Neuronal stem cell (in vitro differentiated cells): ENCODE data around the gene C11orf71.

Experiments used
- DNase-seq: peaks from one replicate; pipeline ENCODE4 v3.0.0-alpha.2; 2013; ENCODE audit warnings: low spot score
- H2AFZ ChIP-seq: one replicate; pipeline ENCODE4 v1.6.1; 2013; ENCODE audit warnings: mild to moderate bottlenecking, low read length, inconsistent platforms
- H2AK5ac ChIP-seq: 2 replicates; pipeline ENCODE4 v1.6.1; 2013; ENCODE audit warnings: low read depth, mild to moderate bottlenecking, inconsistent platforms, low read length, moderate library complexity, mixed read lengths
- H2BK120ac ChIP-seq: 2 replicates; pipeline ENCODE4 v1.6.1; 2013; ENCODE audit warnings: low read depth, mild to moderate bottlenecking, inconsistent platforms, low read length, moderate library complexity, mixed read lengths
- H2BK12ac ChIP-seq: one replicate; pipeline ENCODE4 v1.6.1; 2013; ENCODE audit warnings: low read length, inconsistent platforms
- H2BK15ac ChIP-seq: 2 replicates; pipeline ENCODE4 v1.6.1; 2013; ENCODE audit warnings: mild to moderate bottlenecking, low read length, inconsistent platforms, mixed read lengths
- H2BK5ac ChIP-seq: one replicate; pipeline ENCODE4 v1.6.1; 2013; ENCODE audit warnings: inconsistent platforms, mild to moderate bottlenecking, low read length, moderate library complexity
- H3K14ac ChIP-seq: one replicate; pipeline ENCODE4 v1.6.1; 2013; ENCODE audit warnings: low read length, inconsistent platforms
- H3K18ac ChIP-seq: 2 replicates; pipeline ENCODE4 v1.6.1; 2013; ENCODE audit warnings: low read length, inconsistent platforms
- H3K23ac ChIP-seq: 2 replicates; pipeline ENCODE4 v1.6.1; 2013; ENCODE audit warnings: low read depth, mild to moderate bottlenecking, mixed read lengths, low read length, inconsistent platforms; ENCODE audit not compliant: poor library complexity
- H3K27ac ChIP-seq: replicated peaks from 3 replicates; pipeline ENCODE4 v1.5.1; 2013; ENCODE audit warnings: low read length, inconsistent platforms
- H3K27me3 ChIP-seq, 3 experiments: 2 replicates each; pipeline ENCODE4 v1.6.1; 2013; ENCODE audit warnings: low read length in 3 of 3, mild to moderate bottlenecking in 2 of 3, inconsistent platforms in 1 of 3, low read depth in 1 of 3, mixed read lengths in 1 of 3, moderate library complexity in 1 of 3; ENCODE audit not compliant: control insufficient read depth in 3 of 3, insufficient read depth in 3 of 3
- H3K36me3 ChIP-seq, 2 donors: replicated peaks in 1 of 2; 2 replicates each; pipeline ENCODE4 v1.6.1; 2013; ENCODE audit warnings: low read length in 2 of 2; ENCODE audit not compliant: control insufficient read depth in 2 of 2, insufficient read depth in 2 of 2
- H3K4ac ChIP-seq: 2 replicates; pipeline ENCODE4 v1.6.1; 2013; ENCODE audit warnings: inconsistent platforms, mild to moderate bottlenecking, low read length, moderate library complexity
- H3K4me1 ChIP-seq, 2 donors: 1 replicate in 1 of 2; 2 replicates in 1 of 2; pipeline ENCODE4 v1.6.1; 2013; ENCODE audit warnings: low read length in 2 of 2, low read depth in 1 of 2; ENCODE audit not compliant: control insufficient read depth in 2 of 2, insufficient read depth in 1 of 2
- H3K4me2 ChIP-seq: one replicate; pipeline ENCODE4 v1.6.1; 2013; ENCODE audit warnings: mild to moderate bottlenecking, low read length, inconsistent platforms; ENCODE audit not compliant: insufficient read depth, poor library complexity, severe bottlenecking
- H3K4me3 ChIP-seq, 2 donors: 2 replicates each; pipeline ENCODE4 v1.5.1; 2013; ENCODE audit warnings: low read length in 2 of 2, mild to moderate bottlenecking in 2 of 2, inconsistent platforms in 1 of 2, moderate library complexity in 1 of 2
- H3K79me1 ChIP-seq: one replicate; pipeline ENCODE4 v1.6.1; 2013; ENCODE audit warnings: low read depth, mild to moderate bottlenecking, inconsistent platforms, low read length, moderate library complexity
- H3K9ac ChIP-seq: one replicate; pipeline ENCODE4 v1.6.1; 2013; ENCODE audit warnings: mild to moderate bottlenecking, low read depth, low read length, inconsistent platforms; ENCODE audit not compliant: poor library complexity
- H3K9me3 ChIP-seq, 2 donors: replicated peaks in 1 of 2; 2 replicates each; pipeline versions ENCODE3 to v1.6.1; 2013; ENCODE audit warnings: low read length in 2 of 2, mild to moderate bottlenecking in 2 of 2, inconsistent platforms in 1 of 2, low read depth in 1 of 2, mixed read lengths in 1 of 2, moderate library complexity in 1 of 2; ENCODE audit not compliant: control insufficient read depth in 2 of 2, insufficient read depth in 1 of 2
- H4K8ac ChIP-seq: one replicate; pipeline ENCODE4 v1.6.1; 2013; ENCODE audit warnings: low read depth, mild to moderate bottlenecking, inconsistent platforms, low read length, moderate library complexity
- H4K91ac ChIP-seq: one replicate; pipeline ENCODE4 v1.6.1; 2013; ENCODE audit warnings: low read length, low read depth, mild to moderate bottlenecking, inconsistent platforms; ENCODE audit not compliant: poor library complexity
- WGBS, 2 donors: extraction: QIAGEN DNeasy Blood & Tissue Kit; methylation state at CpG; one replicate each; pipeline ENCODE4 v1.1.7; 2013; ENCODE audit warnings: missing lambda C conversion rate in 2 of 2, mixed read lengths in 1 of 2; ENCODE audit not compliant: insufficient read length in 2 of 2, insufficient replicate concordance in 1 of 2; ENCODE audit errors: extremely low coverage in 2 of 2; 5-methylcytosine and 5-hydroxymethylcytosine counted together

Gene C11orf71

GRCh38 chr11:114447444-114447843 lies 47.1 kb upstream of the C11orf71 start:
- H2BK5ac ChIP-seq: no peak overlapping the region
- H3K14ac ChIP-seq: no peak overlapping the region
- peaks cover 4 to 33% of the 10 kb centered on the region in 2 donors for H3K36me3 ChIP-seq
- no peak overlapping the region for H3K4me2 ChIP-seq
- H3K4me3 ChIP-seq: no peak overlapping the region
- H3K9me3 ChIP-seq: no peaks in the 10 kb centered on the region
- WGBS, 2 donors: no CpG with 5 or more reads among the region's 2 CpGs
- no peak overlapping the region for H2AFZ ChIP-seq
- no peak overlapping the region for H2BK12ac ChIP-seq
- no peak overlapping the region for H4K91ac ChIP-seq
- no peak overlapping the region for H2AK5ac ChIP-seq
- no peaks in the 10 kb centered on the region for H3K4me1 ChIP-seq
- no peaks in the 10 kb centered on the region for H3K79me1 ChIP-seq
- no peak for DNase-seq
- H2BK120ac ChIP-seq: no peak overlapping the region
- no peak overlapping the region for H3K4ac ChIP-seq
- H4K8ac ChIP-seq: no peak overlapping the region
- H3K27ac ChIP-seq: no peak overlapping the region
- H3K23ac ChIP-seq: no peak overlapping the region
- H3K9ac ChIP-seq: no peak overlapping the region
- no peaks in the 10 kb centered on the region for H3K27me3 ChIP-seq
- H2BK15ac ChIP-seq: no peak overlapping the region
- no peak overlapping the region for H3K18ac ChIP-seq

- Histone ChIP-seq H3K79me1 (no peaks in the 10 kb centered on the region), H2BK15ac (no peak overlapping the region), H3K9ac (no peak overlapping the region), H3K4ac (no peak overlapping the region), H3K4me3 (no peak overlapping the region), H3K18ac (no peak overlapping the region), H2BK12ac (no peak overlapping the region), H2AK5ac (no peak overlapping the region), H2AFZ (no peak overlapping the region), H3K27ac (no peak overlapping the region), H2BK120ac (no peak overlapping the region), H4K8ac (no peak overlapping the region), H3K23ac (no peak overlapping the region), H3K9me3 (no peaks in the 10 kb centered on the region), H3K14ac (no peak overlapping the region), H4K91ac (no peak overlapping the region), H3K4me2 (no peak overlapping the region), H2BK5ac (no peak overlapping the region), H3K4me1 (peaks cover 0 to 4% of the 10 kb centered on the region in 2 donors), H3K27me3 (no peaks in the 10 kb centered on the region), H3K36me3 (peaks cover 0 to 7% of the 10 kb centered on the region in 2 donors)
- WGBS, 2 donors: no CpG with 5 or more reads among the region's 1 CpG
- DNase-seq: no peak
Measured at GRCh38 chr11:114442536-114442935, 42.2 kb upstream of the C11orf71 start.

GRCh38 chr11:114441921-114442320 lies 41.6 kb upstream of the C11orf71 start:
- Histone ChIP-seq H3K4me3 (no peak overlapping the region), H4K91ac (no peak overlapping the region), H3K9me3 (no peaks in the 10 kb centered on the region), H3K23ac (no peak overlapping the region), H3K27me3 (no peaks in the 10 kb centered on the region), H2BK12ac (no peak overlapping the region), H2AK5ac (no peak overlapping the region), H4K8ac (no peak overlapping the region), H3K18ac (no peak overlapping the region), H3K9ac (no peak overlapping the region), H3K4me1 (peaks cover 0 to 4% of the 10 kb centered on the region in 2 donors), H2AFZ (no peak overlapping the region), H3K79me1 (no peaks in the 10 kb centered on the region), H2BK120ac (no peak overlapping the region), H3K14ac (no peak overlapping the region), H3K4ac (no peak overlapping the region), H3K4me2 (no peak overlapping the region), H2BK5ac (no peak overlapping the region), H3K27ac (no peak overlapping the region), H2BK15ac (no peak overlapping the region), H3K36me3 (peaks cover 0 to 7% of the 10 kb centered on the region in 2 donors)
- no CpG with 5 or more reads among the region's 2 CpGs for WGBS, 2 donors
- no peak for DNase-seq

- Histone ChIP-seq H2BK15ac (no peak overlapping the region), H3K23ac (no peak overlapping the region), H3K9me3 (no peaks in the 10 kb centered on the region), H2BK12ac (no peak overlapping the region), H3K27ac (no peak overlapping the region), H3K4me2 (no peak overlapping the region), H3K27me3 (no peaks in the 10 kb centered on the region), H4K91ac (no peak overlapping the region), H2BK120ac (no peak overlapping the region), H2BK5ac (no peak overlapping the region), H2AFZ (no peak overlapping the region), H4K8ac (no peak overlapping the region), H3K18ac (no peak overlapping the region), H3K4ac (no peak overlapping the region), H3K4me1 (peaks cover 0 to 4% of the 10 kb centered on the region in 2 donors), H3K4me3 (no peak overlapping the region), H3K79me1 (no peaks in the 10 kb centered on the region), H3K9ac (no peak overlapping the region), H3K14ac (no peak overlapping the region), H2AK5ac (no peak overlapping the region), H3K36me3 (peaks cover 0 to 7% of the 10 kb centered on the region in 2 donors)
- WGBS, 2 donors: no CpG with 5 or more reads among the region's 7 CpGs
- no peak for DNase-seq
Measured at GRCh38 chr11:114440971-114441763, 40.9 kb upstream of the C11orf71 start.
